ENCODE results near the gene DENND2D.

DNA sequence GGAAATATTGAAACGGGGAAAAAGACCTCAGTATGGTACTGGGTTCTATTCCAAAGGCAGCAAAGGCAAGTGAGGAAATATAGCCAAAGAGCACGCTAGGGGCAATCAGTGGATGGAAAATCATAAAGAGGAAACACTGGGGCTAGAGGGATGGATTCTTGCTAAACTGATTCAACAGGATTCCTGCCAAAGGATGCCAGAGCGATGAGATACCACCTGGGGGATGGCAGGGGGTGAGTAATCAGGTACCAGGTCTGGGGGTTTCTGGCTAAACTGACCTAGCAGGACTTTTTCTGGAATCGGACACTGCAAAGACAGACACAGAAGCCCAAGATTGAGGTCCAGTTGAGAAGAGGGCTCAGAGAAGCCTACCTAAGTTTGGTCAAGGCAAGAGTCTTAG is 33.8 kb upstream of the DENND2D start:
- TF ChIP-seq, protein P1, sequence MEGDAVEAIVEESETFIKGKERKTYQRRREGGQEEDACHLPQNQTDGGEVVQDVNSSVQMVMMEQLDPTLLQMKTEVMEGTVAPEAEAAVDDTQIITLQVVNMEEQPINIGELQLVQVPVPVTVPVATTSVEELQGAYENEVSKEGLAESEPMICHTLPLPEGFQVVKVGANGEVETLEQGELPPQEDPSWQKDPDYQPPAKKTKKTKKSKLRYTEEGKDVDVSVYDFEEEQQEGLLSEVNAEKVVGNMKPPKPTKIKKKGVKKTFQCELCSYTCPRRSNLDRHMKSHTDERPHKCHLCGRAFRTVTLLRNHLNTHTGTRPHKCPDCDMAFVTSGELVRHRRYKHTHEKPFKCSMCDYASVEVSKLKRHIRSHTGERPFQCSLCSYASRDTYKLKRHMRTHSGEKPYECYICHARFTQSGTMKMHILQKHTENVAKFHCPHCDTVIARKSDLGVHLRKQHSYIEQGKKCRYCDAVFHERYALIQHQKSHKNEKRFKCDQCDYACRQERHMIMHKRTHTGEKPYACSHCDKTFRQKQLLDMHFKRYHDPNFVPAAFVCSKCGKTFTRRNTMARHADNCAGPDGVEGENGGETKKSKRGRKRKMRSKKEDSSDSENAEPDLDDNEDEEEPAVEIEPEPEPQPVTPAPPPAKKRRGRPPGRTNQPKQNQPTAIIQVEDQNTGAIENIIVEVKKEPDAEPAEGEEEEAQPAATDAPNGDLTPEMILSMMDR (IDR thresholded peaks at IDR 0.05) = no peak
- no peak for TF ChIP-seq POLR2A (IDR thresholded peaks at IDR 0.05)
